CD4-positive, alpha-beta T cell treated with Interleukin-1 beta for 1 hour (primary cell): Measurements from ENCODE around the gene TMEM198.

Experiments used
- DNase-seq, 2 donors: peaks; one replicate each; pipeline ENCODE4 v3.0.0-alpha.2; 2020 to 2022

The TMEM198 gene

GRCh38 chr2:219543596-219544358 is at the start of gene TMEM198, which contains the start of gene CHPF:
TSS of gene TMEM198 (plus strand) at chr2:219544028. CDS start at chr2:219544728, 700 bp downstream.
TSS of gene CHPF (minus strand) at chr2:219543809. CDS start at chr2:219543538, 271 bp downstream.
- peak; percentile 95 to 96 for DNase-seq

GRCh38 chr2:219494952-219495530 is 48.8 kb upstream of the TMEM198 start:
- no peak for DNase-seq

GRCh38 chr2:219495531-219496122 is 48.2 kb upstream of the TMEM198 start:
- peak; percentile 56 to 64 for DNase-seq

- DNase-seq: no peak
Observed at GRCh38 chr2:219496247-219496824, 47.5 kb upstream of the TMEM198 start.

GRCh38 chr2:219496825-219497494 is 46.9 kb upstream of the TMEM198 start:
- DNase-seq: no peak

GRCh38 chr2:219497495-219498279 is 46.1 kb upstream of the TMEM198 start:
- DNase-seq: peak; percentile 36 to 63

- peak; percentile 96 for DNase-seq
Observed at GRCh38 chr2:219498280-219499057, 45.4 kb upstream of the TMEM198 start, which contains the start of gene GMPPA. TSS of gene GMPPA (plus strand) at chr2:219498891. CDS start at chr2:219499976, 1,085 bp downstream.

GRCh38 chr2:219499058-219499307 is 44.8 kb upstream of the TMEM198 start:
- DNase-seq: no peak

GRCh38 chr2:219499555-219499954 is 44.3 kb upstream of the TMEM198 start:
- no peak for DNase-seq

- DNase-seq: no peak
Observed at GRCh38 chr2:219500135-219500534, 43.7 kb upstream of the TMEM198 start.

GRCh38 chr2:219501849-219502248 is 42.0 kb upstream of the TMEM198 start:
- DNase-seq: no peak

GRCh38 chr2:219502618-219503017 is 41.2 kb upstream of the TMEM198 start:
- no peak for DNase-seq

- no peak for DNase-seq
Observed at GRCh38 chr2:219505585-219505984, 38.2 kb upstream of the TMEM198 start.

GRCh38 chr2:219506153-219506801 is 37.6 kb upstream of the TMEM198 start:
- no peak for DNase-seq

- DNase-seq: no peak
Observed at GRCh38 chr2:219506802-219507526, 36.9 kb upstream of the TMEM198 start.

- no peak for DNase-seq
Observed at GRCh38 chr2:219507581-219508443, 36.0 kb upstream of the TMEM198 start.

GRCh38 chr2:219508444-219508734 is 35.4 kb upstream of the TMEM198 start:
- no peak for DNase-seq

GRCh38 chr2:219508971-219509779 is 34.7 kb upstream of the TMEM198 start:
- no peak for DNase-seq
